Ramos (cell line): Measurements from ENCODE around the gene POLR2E.

Experiments
- in situ Hi-C: fragments of 300-500 bp; cut with MboI; formaldehyde crosslinking; loops from one replicate; pipeline ENCODE4 v1.14.3; 2022; ENCODE audit warnings: low sequenced_read_pairs; ENCODE audit not compliant: unreplicated experiment

POLR2E gene

GRCh38 chr19:1112268-1113029 lies 17.3 kb upstream of the POLR2E start:
- in situ Hi-C loops, result no loop called here

DNA sequence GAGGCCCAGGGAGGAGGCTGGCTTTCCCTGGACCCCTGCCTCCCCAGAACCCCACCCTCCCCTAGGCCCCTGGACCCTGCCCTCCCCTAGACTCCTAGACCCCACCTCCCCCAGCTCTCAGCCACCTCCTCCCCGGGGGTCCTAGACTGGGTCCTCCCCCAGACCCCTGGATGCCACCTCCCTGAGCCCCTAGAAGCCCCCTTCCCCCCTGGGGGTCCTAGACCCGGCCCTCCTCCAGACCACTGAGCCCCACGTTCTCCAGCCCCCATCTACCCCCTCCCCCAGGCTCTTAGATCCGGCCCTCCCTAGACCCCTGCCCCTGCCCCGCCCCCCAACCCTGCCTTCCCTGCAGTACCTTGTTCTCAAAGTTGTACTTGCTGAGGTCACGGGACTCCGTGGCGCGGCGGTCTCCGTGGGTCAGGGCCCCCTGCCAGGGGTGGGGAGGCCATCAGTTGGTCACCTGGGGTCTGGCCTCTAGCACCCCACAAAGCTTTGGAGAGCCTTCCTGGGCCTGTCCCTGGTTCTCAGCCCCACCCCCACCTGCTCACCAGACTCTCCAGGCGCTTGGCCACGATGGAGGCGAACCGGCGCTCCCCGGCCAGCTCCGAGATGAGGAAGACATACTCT lies 16.6 kb upstream of the POLR2E start:
- in situ Hi-C loops, result no loop called here

DNA sequence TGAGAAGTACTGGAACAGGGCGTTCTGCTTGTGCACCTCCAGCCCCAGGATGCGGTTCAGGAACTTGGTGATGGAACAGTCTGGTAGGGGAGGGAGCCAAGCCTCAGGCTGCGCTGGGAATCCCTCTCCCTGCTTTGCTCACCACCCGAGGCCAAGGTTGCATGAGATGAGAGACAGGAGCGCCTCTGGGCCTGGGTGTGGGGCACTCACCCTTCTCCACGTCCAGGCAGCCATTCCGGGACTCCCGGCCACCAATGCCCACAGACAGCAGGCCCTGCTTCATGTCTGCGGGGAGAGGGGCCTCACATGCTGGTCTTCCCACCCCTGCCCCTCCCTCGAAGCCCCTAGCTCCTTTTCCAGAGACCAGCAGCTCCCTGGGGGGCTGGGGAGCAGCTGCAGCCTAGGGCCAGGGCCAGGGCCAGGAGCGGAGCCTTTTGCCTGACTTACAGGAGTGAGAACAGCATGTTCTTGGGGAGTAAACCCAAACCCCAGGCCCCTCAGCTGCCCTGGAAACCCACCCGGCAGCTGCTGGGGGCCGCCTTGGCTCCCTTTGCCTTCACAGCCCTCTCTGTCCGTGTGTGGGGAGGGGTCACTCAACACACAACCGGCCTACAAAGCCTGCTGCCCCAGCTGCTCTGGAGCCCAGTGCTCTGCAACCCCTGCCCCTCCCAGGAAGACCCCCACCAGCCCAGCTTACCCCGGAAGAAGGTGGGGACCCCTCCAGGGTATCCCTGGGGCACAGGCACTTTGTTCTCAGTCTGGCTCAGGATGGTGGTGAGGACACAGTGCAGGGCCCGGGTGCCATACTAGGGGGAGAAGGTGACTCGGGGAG lies 15.8 kb upstream of the POLR2E start:
- in situ Hi-C loops, result no loop called here

DNA sequence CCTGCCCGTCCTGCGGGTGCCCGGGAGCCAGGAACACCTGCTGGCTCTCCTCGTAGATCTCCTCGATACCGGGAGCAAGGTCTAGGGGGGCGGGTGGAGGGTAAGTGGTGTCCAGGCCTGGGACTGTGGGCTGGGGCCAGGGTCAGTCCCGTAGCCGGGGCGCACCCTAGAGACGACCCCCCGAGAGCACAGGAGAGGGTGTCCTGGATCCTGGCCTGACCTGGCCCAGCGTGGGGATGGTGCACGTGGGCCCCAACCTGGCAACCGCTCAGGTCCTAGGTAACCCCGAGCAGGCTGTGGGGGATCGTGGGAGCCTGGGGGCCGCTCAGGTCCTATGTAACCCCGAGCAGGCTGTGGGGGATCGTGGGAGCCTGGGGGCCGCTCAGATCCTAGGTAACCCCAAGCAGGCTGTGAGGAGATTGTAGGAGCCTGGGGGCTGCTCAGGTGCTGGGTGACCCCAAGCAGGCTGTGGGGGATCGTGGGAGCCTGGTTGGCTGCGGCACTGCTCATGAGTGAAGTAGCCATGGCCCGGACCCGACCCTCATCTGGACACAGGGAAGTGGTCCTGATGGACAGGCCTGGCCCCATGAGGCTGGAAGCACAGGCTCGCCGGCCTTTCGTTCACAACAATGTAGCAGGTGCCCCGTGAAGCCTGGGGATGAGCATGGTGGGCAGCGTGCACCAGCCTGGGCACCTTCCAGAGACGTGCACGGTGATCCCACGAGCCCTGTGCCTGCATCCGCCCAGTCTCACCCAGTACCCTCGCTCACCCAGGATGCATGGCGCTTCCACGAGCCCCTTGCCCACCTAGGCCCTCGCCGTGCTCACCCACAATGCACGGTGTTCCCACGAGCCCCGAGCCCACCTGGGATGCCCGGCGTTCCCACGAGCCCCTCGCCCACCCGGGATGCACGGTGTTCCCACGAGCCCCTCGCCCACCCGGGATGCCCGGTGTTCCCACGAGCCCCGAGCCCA lies 14.8 kb upstream of the POLR2E start:
- in situ Hi-C loops, result no loop called here

- in situ Hi-C loops, result no loop called here
Measured at GRCh38 chr19:1109032-1109551, 13.9 kb upstream of the POLR2E start.

DNA sequence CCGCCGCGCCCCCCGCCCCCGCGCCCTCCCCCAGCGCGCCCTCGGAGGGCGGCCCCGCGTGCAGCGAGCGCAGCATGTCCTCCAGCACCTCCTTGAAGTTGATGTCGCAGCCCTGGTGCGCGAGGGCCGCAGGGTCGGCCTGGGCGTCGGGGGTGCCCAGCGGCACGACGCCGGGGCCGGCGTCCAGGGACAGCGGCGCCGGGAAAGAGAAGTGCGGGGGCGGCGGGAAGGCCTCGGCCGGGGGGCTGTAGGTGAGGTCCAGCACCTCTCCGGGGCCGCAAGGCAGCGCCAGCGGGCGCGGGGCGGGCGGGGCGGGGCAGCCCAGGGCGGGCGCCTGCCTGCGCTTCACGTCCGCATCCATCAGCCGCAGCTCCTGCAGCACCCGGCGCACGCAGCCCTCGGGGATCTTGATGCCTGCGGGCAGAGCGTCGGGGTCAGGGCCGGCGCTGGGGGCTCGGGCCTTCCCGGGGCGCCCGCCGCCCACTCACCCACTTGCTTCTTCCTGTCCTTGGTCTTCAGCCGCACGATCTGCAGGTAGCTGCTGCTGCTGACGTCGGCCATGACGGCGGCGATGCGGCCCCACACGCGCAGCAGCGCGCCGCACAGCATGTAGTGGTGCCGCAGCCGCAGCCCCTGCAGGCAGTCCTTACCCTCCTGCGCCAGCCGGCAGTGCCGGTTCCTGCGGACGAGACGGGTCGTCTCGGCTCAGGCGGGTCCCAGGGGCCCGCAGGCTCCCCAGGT lies 13.3 kb upstream of the POLR2E start:
- in situ Hi-C loops, result no loop called here

DNA sequence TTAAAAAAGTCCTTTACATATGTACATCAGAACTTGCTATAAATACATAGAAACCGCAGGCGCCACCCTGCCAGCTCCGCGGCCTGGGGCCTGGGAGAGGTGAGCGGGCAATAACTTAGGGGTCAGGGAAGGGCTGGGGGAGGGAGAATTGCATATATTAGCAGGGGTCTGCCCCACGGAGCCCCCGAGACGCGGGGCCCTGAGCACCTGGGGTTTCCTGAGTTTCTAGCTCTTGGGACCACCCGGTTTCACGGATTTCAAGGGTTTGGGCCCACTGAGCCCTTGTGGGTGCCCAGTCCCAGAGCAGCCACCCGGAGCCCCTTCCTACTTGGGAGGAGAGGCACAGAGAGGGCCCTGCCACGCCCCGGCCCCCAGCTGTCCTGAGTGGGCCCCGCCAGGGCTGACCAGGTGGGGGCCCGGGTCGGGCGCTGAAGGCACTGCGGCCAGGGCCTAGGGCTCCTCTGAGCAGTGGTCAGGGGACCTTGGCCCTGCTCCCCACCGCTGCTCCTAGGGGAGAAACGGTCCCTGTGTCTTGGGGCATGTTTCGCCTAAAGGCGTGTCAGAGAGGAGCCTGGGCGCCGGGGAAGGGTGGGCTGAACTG lies 12.6 kb upstream of the POLR2E start:
- in situ Hi-C loops, result no loop called here

- in situ Hi-C loops, result no loop called here
Measured at GRCh38 chr19:1106841-1107660, 11.9 kb upstream of the POLR2E start.

- in situ Hi-C loops, result no loop called here
Measured at GRCh38 chr19:1105873-1106840, 11.0 kb upstream of the POLR2E start.

DNA sequence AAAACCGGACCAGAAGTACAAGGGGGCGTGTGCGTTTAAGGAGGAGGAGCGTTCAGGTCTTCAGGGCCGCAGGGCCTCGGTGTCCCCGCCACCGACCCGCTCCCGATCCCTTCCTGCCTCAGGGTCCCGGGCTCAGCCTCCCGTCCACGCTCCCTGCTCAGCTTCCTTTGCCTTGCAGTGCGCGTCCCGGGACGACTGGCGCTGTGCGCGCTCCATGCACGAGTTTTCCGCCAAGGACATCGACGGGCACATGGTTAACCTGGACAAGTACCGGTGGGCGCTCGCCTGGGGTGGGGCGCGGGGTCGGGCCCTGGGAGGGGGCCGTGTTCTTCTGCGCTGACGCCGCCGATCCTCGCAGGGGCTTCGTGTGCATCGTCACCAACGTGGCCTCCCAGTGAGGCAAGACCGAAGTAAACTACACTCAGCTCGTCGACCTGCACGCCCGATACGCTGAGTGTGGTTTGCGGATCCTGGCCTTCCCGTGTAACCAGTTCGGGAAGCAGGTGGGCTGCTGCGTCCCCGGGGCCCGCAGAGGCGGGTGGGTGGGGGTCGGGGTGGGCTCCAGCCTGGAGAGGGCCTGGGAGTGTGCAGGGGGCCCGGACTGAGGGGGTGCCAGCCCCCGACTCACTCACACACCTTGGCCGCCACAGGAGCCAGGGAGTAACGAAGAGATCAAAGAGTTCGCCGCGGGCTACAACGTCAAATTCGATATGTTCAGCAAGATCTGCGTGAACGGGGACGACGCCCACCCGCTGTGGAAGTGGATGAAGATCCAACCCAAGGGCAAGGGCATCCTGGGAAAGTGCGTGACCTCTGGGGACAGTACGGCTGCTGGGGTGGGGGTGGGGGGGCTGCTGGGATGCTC lies 10.1 kb upstream of the POLR2E start:
- in situ Hi-C loops, result no loop called here

GRCh38 chr19:1104311-1105007 lies 9.3 kb upstream of the POLR2E start:
- in situ Hi-C loops, result no loop called here

GRCh38 chr19:1103708-1104310 lies 8.6 kb upstream of the POLR2E start, which contains the start of gene GPX4:
Gene GPX4 (plus strand): TSS chr19:1103994. CDS start chr19:1104044, 50 bp downstream.
- in situ Hi-C loops, result no loop called here

DNA sequence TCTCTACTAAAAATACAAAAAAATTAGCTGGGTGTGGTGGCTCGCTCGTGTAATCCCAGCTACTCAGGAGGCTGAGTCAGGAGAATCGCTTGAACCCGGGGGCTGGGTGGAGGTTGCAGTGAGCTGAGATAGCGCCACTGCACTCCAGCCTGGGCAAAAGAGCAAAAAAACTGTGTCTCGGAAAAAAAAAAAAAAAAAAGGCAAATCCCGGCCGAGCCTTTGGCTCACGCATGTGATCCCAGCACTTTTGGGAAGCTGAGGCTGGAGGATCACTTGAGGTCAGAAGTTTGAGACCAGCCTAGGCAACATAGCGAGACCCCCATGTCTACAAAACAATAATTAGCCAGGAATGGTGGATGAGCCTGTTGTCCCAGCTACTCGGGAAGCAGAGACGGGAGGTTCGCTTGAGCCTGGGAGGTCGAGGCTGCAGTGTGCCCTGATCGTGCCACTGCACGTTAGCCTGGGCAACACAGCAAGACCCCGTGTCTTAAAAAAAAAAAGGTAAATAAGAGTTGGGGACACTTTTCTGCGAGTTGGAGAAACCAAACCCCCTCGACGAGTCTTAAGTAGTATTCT lies 8.0 kb upstream of the POLR2E start:
- in situ Hi-C loops, result no loop called here

DNA sequence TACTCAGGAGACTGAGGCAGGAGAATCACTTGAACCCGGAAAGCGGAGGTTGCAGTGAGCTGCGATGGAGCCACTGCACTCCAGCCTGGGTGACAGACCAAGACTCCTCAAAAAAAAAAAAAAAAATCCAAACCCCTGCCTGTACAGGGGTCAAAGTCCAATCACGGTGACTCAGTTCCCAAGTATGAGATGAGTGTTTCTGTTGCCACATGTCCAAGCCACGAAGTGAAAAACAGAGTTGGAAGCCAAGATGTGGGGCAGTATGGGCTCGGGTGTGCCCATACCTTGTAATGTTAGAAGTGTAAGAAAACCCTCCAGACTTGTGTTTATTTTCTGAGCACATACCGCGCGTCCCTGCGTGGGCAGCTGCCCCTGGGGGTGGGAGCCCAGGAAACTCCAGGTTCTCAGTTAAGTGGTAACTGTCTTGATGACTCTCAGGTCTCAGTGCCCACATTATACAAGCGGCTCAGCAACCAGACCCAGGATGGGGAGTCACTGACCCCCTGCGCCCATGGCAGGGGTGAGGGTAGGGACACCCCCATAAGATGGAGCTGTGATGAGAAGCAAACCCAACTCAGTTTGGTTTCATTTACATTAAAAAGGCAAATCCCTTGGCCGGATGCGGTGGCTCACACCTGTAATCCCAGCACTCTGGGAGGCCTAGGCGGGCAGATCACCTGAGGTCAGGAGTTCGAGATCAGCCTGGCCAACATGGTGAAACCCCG lies 7.4 kb upstream of the POLR2E start:
- in situ Hi-C loops, result no loop called here
